HUES48 (cell line): Measurements from ENCODE around the gene PKP3.
"Not testable (repeated sequence)": the region's sequence is repeated elsewhere in the genome, so short reads cannot be mapped to it uniquely, and the experiment has no call there.

Experiments used
- H3K27ac ChIP-seq: one replicate; pipeline ENCODE4 v1.7.0; 2013; ENCODE audit warnings: low read depth, low read length, inconsistent platforms
- H3K27me3 ChIP-seq: 2 replicates; pipeline ENCODE4 v1.6.1; 2013; ENCODE audit warnings: mild to moderate bottlenecking, low read length; ENCODE audit not compliant: control insufficient read depth, insufficient read depth
- H3K36me3 ChIP-seq: 2 replicates; pipeline ENCODE4 v1.6.1; 2013; ENCODE audit warnings: low read length; ENCODE audit not compliant: control insufficient read depth, insufficient read depth
- H3K4me1 ChIP-seq: 2 replicates; pipeline ENCODE4 v1.6.1; 2013; ENCODE audit warnings: mild to moderate bottlenecking, low read length; ENCODE audit not compliant: control insufficient read depth, insufficient read depth
- H3K4me3 ChIP-seq: 2 replicates; pipeline ENCODE4 v1.5.1; 2013; ENCODE audit warnings: mild to moderate bottlenecking, low read depth, low read length
- H3K9ac ChIP-seq: 2 replicates; pipeline ENCODE4 v1.6.1; 2013; ENCODE audit warnings: mild to moderate bottlenecking, low read depth, low read length, moderate library complexity
- H3K9me3 ChIP-seq: 2 replicates; pipeline ENCODE4 v1.6.1; 2013; ENCODE audit warnings: low read length; ENCODE audit not compliant: control insufficient read depth, insufficient read depth

PKP3 gene

GRCh38 chr11:381501-382072, 12.4 kb upstream of the PKP3 start:
- H3K27me3 ChIP-seq, result no peaks in the 10 kb centered on the region
- H3K4me3 ChIP-seq, result no peak overlapping the region
- no peaks in the 10 kb centered on the region for H3K4me1 ChIP-seq
- no peak overlapping the region for H3K9ac ChIP-seq
- H3K36me3 ChIP-seq, result peaks cover 45% of the 10 kb centered on the region
- peaks cover 4% of the 10 kb centered on the region; the same call in 1 of the 2 replicates for H3K9me3 ChIP-seq
- H3K27ac ChIP-seq, result no peak overlapping the region

- H3K4me1 ChIP-seq, result no peaks in the 10 kb centered on the region
- peaks cover 41% of the 10 kb centered on the region for H3K36me3 ChIP-seq
- H3K27me3 ChIP-seq, result no peaks in the 10 kb centered on the region
- H3K27ac ChIP-seq, result no peak overlapping the region
- H3K9ac ChIP-seq, result no peak overlapping the region
- H3K9me3 ChIP-seq, result peaks cover 10% of the 10 kb centered on the region; the same call in 1 of the 2 replicates
- no peak overlapping the region for H3K4me3 ChIP-seq
Measured at GRCh38 chr11:382081-382629, 11.9 kb upstream of the PKP3 start.

- Histone ChIP-seq H3K9me3 (peaks cover 10% of the 10 kb centered on the region; the same call in 1 of the 2 replicates), H3K4me1 (no peaks in the 10 kb centered on the region), H3K27ac (no peak overlapping the region), H3K4me3 (no peak overlapping the region), H3K36me3 (peaks cover 28% of the 10 kb centered on the region), H3K9ac (no peak overlapping the region), H3K27me3 (no peaks in the 10 kb centered on the region; the same call in 1 of the 2 replicates)
Measured at GRCh38 chr11:383431-383830, 10.6 kb upstream of the PKP3 start.

GRCh38 chr11:384511-384910, 9.5 kb upstream of the PKP3 start:
- no peak overlapping the region for H3K27ac ChIP-seq
- H3K4me3 ChIP-seq, result no peak overlapping the region
- peaks cover 18% of the 10 kb centered on the region for H3K36me3 ChIP-seq
- no peaks in the 10 kb centered on the region; the same call in 1 of the 2 replicates for H3K27me3 ChIP-seq
- peaks cover 10% of the 10 kb centered on the region; the same call in 1 of the 2 replicates for H3K9me3 ChIP-seq
- no peak overlapping the region for H3K9ac ChIP-seq
- no peaks in the 10 kb centered on the region for H3K4me1 ChIP-seq

- Histone ChIP-seq H3K9me3 (peaks cover 10% of the 10 kb centered on the region; the same call in 1 of the 2 replicates), H3K4me1 (no peaks in the 10 kb centered on the region), H3K4me3 (no peak overlapping the region), H3K9ac (no peak overlapping the region), H3K27me3 (no peaks in the 10 kb centered on the region; the same call in 1 of the 2 replicates), H3K27ac (no peak overlapping the region), H3K36me3 (peaks cover 7% of the 10 kb centered on the region)
Measured at GRCh38 chr11:385594-386351, 8.2 kb upstream of the PKP3 start.

- H3K4me1 ChIP-seq, result no peaks in the 10 kb centered on the region
- H3K9me3 ChIP-seq, result peaks cover 10% of the 10 kb centered on the region; the same call in 1 of the 2 replicates
- H3K4me3 ChIP-seq, result no peak overlapping the region
- H3K36me3 ChIP-seq, result peaks cover 6% of the 10 kb centered on the region
- no peak overlapping the region for H3K27ac ChIP-seq
- H3K9ac ChIP-seq, result no peak overlapping the region
- no peaks in the 10 kb centered on the region; the same call in 1 of the 2 replicates for H3K27me3 ChIP-seq
Measured at GRCh38 chr11:386483-386882, 7.5 kb upstream of the PKP3 start.

GRCh38 chr11:387193-387793, 6.7 kb upstream of the PKP3 start:
- Histone ChIP-seq H3K4me1 (no peaks in the 10 kb centered on the region), H3K9ac (no peak overlapping the region), H3K27me3 (no peaks in the 10 kb centered on the region; the same call in 1 of the 2 replicates), H3K9me3 (peaks cover 10% of the 10 kb centered on the region; the same call in 1 of the 2 replicates), H3K27ac (no peak overlapping the region), H3K36me3 (no peaks in the 10 kb centered on the region), H3K4me3 (no peak overlapping the region)

- H3K4me3 ChIP-seq, H3K4me1 ChIP-seq, H3K27me3 ChIP-seq, H3K9ac ChIP-seq, H3K36me3 ChIP-seq, H3K27ac ChIP-seq: not testable (repeated sequence)
- peaks cover 10% of the 10 kb centered on the region; the same call in 1 of the 2 replicates for H3K9me3 ChIP-seq
Measured at GRCh38 chr11:389369-389768, 4.6 kb upstream of the PKP3 start.

GRCh38 chr11:390175-390574, 3.8 kb upstream of the PKP3 start:
- H3K9ac ChIP-seq, result no peak overlapping the region
- H3K9me3 ChIP-seq, result peaks cover 10% of the 10 kb centered on the region; the same call in 1 of the 2 replicates
- H3K36me3 ChIP-seq, result no peaks in the 10 kb centered on the region
- peaks cover 5% of the 10 kb centered on the region for H3K4me1 ChIP-seq
- H3K27ac ChIP-seq, result no peak overlapping the region
- no peak overlapping the region for H3K4me3 ChIP-seq
- no peaks in the 10 kb centered on the region; the same call in 1 of the 2 replicates for H3K27me3 ChIP-seq

GRCh38 chr11:391117-392017, 2.6 kb upstream of the PKP3 start:
- H3K36me3 ChIP-seq, result no peaks in the 10 kb centered on the region
- no peaks in the 10 kb centered on the region; the same call in 1 of the 2 replicates for H3K27me3 ChIP-seq
- peaks cover 8% of the 10 kb centered on the region; the same call in 1 of the 2 replicates for H3K9me3 ChIP-seq
- H3K4me1 ChIP-seq, result peaks cover 5% of the 10 kb centered on the region
- no peak overlapping the region for H3K27ac ChIP-seq
- H3K9ac ChIP-seq, result no peak overlapping the region
- H3K4me3 ChIP-seq, result no peak overlapping the region
